GM12874 (cell line): ENCODE data around the gene ARHGAP27.

ENCODE experiments used
- TF ChIP-seq, protein P1 (sequence below): IDR thresholded peaks from 2 replicates; pipeline ENCODE4 v1.5.1; 2011; ENCODE audit warnings: low read depth, mild to moderate bottlenecking, control low read depth, low read length, moderate library complexity; ENCODE audit not compliant: insufficient read depth

Gene ARHGAP27, protein sequence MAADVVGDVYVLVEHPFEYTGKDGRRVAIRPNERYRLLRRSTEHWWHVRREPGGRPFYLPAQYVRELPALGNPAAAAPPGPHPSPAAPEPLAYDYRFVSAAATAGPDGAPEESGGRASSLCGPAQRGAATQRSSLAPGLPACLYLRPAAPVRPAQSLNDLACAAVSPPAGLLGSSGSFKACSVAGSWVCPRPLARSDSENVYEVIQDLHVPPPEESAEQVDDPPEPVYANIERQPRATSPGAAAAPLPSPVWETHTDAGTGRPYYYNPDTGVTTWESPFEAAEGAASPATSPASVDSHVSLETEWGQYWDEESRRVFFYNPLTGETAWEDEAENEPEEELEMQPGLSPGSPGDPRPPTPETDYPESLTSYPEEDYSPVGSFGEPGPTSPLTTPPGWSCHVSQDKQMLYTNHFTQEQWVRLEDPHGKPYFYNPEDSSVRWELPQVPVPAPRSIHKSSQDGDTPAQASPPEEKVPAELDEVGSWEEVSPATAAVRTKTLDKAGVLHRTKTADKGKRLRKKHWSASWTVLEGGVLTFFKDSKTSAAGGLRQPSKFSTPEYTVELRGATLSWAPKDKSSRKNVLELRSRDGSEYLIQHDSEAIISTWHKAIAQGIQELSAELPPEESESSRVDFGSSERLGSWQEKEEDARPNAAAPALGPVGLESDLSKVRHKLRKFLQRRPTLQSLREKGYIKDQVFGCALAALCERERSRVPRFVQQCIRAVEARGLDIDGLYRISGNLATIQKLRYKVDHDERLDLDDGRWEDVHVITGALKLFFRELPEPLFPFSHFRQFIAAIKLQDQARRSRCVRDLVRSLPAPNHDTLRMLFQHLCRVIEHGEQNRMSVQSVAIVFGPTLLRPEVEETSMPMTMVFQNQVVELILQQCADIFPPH

DNA sequence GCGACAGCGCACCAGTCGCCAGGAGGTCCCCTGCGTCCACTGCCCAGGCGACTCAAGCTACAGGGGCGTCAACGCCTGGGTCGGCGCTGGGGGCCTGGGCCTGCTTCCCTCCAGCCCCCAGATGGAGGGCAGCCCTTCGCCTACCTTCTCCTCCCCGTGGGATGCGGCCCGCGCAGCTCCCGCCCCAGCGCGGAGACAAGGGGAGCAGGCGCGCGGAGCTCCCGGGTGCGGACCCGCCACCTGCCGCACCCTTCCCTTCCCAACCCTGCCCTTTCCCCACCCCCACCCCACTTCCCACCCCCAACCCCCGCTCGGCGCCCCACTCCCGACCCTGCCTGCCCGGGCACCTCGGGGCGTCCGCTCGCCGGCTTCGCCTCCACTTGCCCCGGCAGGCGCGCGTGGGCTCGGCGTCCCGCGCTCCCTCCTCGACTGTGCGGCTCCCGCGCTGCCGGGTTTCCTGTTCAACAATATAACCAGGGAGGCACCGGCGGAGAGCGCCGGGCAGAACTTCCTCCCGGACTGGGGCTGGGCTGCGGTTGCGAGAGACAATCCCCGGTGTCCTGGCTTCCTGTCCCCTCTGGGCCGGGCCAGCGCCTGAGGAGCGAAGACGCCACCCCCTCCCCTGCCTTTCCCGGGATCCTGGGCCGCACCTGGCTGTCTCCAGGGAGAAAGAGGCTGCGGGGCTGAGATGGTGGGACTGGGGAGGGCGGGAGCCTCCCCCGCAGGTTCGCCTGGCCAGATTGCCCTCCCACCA, at the start of gene ARHGAP27:
TSS of gene ARHGAP27 (minus strand) at position 466 of the 754 bp plus-strand sequence. CDS start 2,591 bp downstream, outside the sequence.
- TF ChIP-seq, protein P1, sequence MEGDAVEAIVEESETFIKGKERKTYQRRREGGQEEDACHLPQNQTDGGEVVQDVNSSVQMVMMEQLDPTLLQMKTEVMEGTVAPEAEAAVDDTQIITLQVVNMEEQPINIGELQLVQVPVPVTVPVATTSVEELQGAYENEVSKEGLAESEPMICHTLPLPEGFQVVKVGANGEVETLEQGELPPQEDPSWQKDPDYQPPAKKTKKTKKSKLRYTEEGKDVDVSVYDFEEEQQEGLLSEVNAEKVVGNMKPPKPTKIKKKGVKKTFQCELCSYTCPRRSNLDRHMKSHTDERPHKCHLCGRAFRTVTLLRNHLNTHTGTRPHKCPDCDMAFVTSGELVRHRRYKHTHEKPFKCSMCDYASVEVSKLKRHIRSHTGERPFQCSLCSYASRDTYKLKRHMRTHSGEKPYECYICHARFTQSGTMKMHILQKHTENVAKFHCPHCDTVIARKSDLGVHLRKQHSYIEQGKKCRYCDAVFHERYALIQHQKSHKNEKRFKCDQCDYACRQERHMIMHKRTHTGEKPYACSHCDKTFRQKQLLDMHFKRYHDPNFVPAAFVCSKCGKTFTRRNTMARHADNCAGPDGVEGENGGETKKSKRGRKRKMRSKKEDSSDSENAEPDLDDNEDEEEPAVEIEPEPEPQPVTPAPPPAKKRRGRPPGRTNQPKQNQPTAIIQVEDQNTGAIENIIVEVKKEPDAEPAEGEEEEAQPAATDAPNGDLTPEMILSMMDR = no peak

DNA sequence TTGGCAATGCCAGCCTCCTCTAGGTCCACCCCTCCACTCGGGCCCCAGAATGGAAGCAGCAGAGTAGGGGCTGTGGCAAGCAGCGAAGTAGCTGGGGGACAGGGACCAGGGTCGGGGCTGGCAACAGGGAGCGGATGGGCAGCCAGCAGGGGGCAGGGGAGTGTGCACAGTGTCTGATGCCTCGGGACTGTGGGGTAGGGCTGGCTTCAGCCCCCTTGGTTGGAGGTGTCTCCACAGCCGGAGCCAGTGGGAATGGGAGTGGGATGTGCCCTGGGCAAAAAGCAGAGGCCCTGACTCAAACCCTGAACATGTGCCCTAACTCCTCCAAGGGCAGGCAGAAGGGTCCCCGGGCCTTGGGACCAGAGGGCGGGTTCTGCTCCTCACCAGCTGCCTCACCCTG, 18.5 kb upstream of the ARHGAP27 start:
- TF ChIP-seq, protein P1 = peak; percentile 35

DNA sequence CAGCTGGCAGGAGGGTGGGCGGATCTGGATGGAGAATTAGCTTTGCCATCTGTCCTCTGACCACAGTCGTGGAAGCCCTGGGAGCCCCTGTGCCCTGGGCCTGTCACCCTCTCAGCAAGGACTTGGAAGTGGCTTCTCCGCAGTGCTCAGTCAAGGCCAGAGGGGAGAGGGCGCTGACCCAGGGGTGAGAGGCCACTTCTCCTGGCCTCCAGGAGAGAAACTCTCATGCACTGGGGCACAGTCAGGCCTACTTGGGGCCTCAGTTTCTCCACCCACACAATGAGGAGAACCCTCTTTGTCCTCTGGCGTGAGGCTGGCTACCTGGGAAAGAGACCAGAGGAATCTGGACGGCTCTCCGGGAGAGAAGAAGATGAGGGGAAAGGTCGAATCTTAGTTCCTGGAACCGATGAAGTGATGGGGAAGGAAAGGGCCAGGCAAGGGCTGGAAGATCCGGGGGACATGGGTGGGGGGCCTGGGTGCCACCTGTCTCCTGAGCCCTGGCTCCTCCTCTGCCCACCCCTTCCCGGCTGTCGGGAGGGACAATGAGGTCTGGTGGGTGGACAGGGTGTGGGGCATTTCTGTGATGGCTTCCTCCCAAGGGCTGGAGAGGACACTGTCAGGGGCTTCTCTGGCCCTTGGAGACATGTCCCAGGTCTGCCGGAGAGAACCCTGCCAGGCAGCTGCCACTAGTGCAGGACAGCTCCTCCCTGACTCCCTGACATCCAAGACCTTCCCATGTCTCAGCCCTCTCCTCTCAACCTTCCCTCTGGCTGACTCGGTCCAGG, 9.0 kb upstream of the ARHGAP27 start:
- TF ChIP-seq, protein P1 = no peak

DNA sequence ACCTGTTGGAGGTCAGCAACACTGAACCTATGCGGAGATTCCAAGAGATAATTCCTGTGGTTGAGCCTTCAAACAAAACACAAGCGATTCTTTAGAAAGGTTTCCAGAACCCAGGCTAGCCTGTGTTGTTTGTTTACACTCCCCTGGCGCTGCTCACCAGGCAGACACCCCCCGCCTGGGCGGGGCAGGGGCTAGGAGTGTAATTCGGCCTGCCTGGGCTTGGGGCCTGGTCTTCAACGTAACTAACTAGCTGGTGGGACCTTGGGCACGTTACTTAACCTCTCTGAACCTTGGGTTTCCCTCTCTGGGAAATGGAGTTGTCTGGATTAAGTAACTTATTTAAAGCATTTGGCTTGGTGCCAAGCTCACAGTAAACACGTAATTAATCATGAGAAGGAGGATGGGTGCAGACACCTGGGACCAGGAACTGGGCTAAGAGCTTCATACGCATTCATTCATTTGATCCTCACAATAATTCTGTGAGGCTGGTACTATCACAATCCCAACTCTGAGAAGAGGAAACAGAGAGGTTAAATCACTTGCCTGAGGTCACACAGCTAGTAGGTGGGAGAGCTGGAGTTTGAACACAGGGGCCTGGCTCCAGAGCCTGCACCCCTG, 7.6 kb upstream of the ARHGAP27 start:
- TF ChIP-seq, protein P1 = no peak

DNA sequence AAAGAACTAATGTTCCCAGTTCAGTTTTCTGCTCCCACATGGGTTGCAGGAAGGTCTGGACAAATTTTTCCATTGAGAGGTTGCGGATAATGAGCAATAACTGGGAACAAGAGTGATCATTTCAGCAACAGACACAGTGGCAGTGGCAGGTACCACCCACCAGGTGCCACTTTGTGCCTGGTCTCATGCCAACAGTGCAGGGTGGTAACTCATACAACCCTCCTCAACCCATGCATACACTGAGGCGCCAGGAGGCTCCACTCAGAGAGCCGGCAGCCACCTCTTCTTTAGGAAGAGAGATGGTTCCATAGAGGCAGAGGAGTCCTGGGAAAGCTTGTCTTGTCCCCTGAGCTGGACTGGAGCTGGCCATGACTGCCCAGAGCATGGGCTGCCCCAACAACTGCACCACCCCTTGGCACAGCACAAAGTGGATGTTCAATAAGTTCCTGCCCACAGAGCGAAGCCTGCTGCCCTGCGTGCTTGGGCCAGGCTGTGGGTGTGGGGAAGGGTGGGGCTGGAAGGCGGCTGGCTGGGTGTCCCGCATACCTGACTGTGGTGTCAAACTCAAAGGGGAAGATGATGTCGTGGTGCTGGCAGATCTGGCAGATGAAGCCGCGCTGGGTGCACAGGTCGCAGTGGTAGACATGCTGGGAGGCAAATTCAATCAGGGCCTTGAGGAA, 6.4 kb upstream of the ARHGAP27 start:
- TF ChIP-seq, protein P1 = no peak

DNA sequence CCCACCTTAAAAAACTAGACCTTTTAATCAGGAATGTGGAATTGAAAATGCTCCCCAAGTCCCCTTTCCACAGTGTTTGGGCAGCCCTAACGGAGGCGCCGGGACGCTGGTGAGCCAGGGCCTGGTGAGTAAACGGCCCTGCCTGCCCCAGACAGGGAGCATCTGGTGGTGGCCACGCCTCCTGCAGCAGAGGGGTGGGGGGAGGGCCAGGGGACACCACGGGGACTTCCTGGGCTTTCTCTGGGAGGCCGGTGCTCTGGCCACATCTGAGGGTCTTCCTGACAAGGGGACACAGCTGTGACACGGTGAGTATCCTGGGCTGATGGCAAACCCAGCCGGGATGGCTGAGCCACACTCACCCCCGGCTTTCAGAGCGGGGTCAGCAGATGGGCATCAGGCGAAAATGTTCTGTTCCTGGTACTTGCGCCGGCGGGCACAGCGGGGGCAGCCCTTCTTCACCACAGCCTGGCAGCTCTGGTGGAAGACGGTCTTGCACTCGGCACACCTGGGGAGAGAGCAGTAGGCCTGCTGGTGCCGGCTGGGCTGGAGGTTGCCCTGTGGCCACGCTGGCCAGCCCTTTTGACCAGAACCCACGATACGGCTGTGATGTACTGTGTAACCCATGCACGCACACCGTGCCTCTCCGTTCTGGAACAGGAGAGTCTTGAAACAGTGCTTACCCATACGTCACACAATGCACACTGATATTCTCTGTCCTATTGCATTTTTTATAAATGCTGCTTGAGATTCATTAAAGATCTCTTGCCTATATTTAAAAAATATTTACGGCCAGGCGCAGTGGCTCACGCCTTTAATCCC, 5.0 kb upstream of the ARHGAP27 start:
- TF ChIP-seq, protein P1 = no peak
